Stimulated activated CD4-positive, alpha-beta T cell treated with anti-CD3 and anti-CD28 coated beads, TNF-alpha, amount 100 ng/mL, for 48 hours (primary cell): ENCODE results near the gene HOXB3.

Experiments used
- DNase-seq, 3 donors: peaks; one replicate each; pipeline ENCODE4 v3.0.0-alpha.2; 2020; ENCODE audit warnings: low read depth in 3 of 3

The HOXB3 gene

DNA sequence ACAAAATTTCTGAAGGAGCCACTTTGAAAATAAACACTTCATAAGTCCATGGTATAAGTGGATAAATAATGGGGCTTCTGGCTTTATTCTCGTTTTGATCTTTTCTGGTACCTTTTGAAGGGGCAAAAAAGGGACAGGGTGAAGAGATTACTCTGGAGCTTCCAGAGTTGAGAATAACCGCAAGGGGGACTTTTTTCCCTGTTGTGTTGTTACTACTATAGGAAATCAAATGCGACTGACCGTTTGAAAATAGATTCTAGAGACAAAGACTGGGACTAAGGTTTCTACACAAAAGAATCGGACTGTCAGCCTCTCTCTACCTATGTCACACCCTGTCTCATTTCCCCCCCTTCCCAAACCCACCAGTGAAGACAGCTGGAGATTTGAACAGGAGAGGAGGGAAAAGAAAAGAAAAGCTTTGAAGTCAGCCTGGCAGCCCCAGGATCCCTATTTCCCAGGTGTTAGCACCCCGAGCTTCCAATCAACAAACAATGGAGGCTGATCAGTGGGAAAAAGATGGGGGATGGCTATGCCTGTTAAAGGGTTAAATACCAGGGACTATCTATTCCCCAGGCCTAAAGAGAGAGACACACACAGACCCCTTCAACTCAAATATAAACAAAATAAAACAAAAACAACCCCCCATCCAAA, 20.2 kb downstream of the HOXB3 start:
- DNase-seq, result no peak

DNA sequence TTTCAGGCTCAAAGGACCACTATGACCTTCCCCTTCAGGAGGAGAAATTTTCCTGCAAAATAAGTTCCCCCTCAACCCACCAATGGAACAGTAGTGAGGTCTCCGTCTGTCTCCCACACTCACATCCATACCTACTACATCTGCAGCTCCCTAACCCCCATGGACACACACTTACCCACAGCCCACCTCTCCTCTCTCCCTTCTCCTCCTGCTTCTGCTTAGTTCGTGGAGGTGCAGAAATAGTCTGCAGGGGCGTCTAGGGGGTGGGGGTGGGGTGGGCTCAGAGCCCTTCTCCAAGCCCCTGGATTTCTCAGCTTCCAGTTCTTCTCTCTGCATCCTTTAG, 20.8 kb downstream of the HOXB3 start:
- DNase-seq, result no peak

DNA sequence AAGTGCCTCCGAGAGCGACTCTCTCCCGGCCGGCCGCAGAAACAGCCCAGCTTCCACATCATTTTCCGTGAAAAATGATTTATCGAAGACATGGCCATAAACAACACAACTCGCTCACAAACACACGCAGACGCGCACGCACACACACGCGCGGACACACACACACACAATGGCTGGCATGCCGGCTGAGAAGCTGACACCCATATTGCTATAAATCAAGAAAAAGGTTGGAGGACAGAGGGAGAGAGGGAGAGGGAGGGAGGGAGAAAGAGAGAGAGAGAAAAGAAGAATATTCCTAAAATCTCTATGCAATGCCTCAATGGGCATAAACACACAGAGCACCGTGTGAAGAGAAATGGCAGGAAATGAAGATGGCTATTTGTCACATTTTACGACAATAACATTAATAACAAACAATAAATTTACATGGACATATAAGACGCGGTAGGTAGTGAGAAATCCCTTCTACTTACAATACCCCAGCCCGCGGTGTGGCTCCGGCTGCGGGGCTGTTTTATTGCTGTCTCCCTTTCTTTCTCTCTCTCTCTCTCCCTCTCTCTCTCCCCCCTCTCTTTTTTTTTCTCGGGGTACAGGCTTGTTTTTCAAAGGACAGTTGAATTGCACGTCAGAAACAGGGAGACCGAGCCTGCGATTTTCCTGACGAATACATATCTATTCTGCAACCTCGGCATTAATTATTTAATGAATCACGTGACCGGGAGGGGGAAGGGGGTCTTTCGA, 21.4 kb downstream of the HOXB3 start:
- no peak for DNase-seq

DNA sequence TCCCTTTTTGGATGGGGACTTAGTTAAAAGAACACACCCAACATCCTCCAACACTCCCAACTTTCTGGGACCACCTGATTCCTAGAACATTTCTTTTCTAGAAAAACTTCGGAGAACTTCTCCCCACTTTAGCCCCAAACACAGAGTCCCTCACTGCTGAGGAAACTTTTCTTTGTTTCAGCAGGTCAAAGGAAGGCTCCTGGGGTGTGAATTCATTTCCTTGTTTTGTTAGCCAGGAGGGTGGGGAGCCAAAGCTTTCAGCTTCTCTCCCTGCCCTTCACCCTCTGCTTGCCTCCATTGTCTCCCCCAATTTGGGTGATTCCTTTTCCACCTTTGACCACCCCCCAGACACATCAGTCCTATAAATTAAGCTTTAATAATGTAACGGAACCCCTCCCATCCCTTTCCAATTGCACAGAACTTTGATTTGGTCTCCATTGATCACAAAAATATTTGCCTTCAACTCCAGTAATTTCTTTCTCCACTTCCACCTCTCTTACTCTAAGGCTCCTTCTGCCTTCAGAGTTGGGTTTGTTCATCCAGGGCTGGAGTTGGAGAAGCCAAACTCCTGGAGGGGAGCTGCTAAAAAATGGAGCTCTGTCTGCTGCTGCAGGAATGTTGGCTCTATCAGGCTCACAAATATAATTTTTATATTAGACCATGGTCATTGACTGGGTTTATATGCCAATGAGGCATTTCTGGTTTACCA, 22.2 kb downstream of the HOXB3 start:
- no peak for DNase-seq

DNA sequence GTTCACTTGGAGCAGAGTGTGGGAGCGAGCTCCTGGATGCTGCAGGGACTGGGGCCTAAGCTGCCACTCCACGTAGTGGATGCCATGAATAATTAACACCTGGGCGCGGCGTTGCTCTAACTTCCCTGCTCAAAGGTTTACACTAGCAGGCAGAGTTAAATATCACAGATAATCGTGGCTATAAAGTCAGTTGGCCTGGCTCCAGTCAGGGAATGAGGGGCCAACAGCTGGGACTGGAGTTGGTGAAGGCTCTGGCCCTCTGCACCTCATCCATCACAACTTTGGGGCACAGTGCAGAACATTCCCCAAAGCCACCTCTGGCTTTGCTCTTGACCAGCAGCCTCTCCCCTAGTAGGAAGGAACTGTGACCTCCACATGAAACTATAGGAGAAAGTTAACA, 22.8 kb downstream of the HOXB3 start:
- DNase-seq, result no peak

DNA sequence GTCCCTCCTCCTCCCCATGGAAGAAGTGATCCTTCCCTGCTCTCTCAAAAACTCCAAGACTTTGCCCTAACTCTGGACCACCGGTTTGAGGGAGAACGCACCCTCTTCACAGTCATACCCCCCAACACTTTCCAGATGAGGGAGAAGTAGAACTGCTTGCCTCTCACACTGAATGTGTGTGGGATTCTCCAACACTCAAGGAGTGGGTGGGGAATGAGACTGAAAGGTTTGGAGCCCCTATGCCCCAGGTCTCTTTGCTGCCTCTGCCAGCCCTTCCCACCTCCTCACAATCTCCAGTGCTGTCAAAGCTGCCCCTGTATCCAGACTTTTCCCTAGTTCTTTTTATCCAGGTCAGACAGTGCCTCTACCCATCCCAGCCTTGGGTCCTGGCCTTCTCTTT, 23.3 kb downstream of the HOXB3 start:
- no peak for DNase-seq

DNA sequence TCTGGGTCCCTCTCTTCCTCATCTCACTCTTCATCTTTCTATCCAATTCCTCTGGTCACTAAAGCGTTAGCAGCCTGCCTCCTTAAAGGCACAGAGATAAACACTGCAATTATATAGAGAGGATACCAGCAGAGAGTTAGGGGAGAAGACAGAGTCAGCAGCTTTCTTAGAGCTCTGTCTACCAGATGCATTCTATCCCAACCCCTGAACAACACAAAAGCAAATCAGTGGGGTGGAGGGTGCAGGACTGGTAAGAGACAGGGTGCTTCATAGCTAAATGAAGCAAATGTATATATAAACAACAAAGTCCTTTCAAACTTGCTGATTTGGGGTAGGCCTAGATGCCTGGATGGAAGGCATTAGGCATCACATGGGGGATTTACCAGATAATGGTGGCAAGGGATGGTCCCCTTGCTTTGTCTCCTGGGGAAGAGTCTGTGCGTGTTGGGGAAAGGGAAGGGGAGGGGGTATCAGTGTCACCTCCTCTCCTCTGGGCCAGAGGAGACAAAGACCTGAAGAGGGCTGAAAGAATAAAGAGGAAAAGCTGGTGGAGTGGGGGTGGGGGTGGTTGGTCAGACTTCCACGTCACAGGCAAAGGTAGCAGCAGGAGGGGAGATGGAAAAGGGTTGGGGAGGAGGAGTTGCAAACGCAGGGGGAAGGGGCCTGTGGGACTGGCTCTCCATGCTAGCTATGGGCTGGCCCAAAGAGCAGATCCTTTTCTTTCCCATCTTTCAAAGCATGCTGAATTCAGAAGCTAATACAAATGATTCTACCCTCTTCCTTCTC, 23.9 kb downstream of the HOXB3 start:
- DNase-seq, result no peak

DNA sequence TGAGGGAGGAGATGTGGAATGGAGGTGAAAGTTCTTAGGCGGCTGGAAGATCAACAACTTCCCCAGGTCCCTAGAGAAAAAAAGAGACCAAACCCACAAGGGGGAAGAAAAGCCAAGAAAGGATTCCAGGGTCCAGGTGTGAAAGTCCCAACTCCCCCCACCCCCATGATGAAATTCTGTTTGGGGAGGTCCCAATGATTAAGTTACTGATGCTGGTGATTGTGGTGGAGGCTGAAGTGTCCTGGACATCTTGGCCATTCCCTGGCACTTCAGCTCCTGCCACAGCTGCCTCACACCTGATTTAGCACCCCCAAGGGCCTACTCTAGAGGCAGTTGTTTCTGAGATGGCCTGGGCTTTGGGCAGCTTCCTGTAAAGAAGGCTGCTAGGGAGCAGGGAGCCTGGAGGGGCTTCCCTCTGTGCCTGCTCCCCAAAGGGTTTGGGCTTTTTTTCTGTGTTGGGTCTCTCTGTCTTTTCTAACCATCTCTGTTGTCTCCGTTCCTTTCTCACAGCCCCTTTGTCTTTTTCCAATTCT, 25.0 kb downstream of the HOXB3 start:
- no peak for DNase-seq

DNA sequence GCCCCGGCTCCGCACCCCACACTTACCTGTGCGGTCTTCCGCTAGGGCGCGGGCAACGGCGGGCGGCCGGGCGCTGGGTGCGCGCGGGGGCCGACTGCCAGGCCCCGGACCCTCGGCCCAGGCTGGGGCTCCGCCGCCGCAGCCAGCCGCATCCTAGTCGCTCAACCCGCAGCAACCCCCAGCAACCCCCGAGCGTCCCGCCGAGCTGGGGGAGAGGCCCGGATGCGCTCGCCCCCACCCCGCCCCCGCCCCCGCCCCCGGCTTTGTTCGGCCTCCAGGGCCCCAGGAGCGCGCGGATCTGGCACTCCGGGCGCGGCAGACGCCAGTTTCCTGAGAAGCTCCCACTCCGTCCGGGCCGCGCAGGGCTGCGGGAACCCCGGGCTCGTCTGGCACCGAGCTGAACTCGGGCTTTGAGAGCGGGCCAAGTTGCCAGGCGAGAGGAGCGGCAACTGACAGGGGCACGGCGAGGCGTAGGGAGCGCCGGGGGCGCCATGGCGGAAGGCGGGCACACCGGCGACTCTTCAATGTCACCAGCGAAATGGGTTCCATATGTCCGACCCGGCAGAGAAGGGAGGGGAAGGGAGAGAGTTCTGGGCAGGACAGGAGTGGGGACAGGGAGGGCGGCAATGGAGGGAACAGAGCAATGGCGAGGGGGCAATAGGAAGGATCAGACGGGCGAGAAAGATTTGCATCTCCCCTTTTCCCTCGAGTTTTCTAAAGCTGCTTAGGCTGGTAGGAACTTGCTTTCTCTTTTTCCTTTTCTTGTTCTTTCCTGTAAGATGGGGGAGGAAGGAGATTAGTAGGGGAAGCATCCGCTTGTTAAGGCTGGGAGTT, 25.6 kb downstream of the HOXB3 start:
- no peak for DNase-seq

DNA sequence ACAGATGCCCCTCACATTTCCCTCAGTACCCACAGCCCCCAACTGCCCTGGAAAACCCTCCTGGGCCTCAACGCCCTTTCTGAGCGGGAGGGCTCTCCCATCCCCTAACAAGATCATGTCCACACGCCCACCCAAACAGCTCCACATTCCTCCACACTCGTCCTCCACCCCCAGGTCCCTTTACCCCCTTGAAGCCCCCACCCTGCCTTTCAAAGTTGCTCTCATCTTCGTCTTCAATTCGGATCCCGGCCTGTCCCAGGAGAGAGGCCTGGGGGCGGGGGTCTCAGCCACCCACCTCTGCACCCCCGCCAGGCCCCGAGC, 26.2 kb downstream of the HOXB3 start:
- DNase-seq, result no peak

DNA sequence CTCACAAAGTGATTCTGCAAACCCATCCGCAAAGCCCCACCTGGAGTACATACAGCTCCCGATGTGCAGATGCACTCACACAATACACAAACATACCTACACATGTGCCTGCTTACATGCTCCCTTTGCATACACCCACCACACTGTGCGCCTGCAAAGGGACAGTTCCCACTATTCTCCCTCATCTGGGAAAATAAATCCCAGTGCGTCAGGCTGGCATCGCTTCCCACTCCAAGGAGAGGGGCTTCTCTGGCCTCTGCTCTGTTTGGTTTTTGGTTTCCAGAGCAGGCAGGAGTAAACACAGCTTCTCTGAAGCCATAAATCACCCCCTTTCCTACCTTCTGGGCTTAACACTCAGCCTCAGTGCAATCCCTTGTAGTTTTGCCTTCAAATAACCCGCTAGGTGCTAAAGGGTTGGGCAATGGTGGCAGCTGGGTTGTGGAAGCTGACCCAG, 26.6 kb downstream of the HOXB3 start:
- DNase-seq, result no peak

DNA sequence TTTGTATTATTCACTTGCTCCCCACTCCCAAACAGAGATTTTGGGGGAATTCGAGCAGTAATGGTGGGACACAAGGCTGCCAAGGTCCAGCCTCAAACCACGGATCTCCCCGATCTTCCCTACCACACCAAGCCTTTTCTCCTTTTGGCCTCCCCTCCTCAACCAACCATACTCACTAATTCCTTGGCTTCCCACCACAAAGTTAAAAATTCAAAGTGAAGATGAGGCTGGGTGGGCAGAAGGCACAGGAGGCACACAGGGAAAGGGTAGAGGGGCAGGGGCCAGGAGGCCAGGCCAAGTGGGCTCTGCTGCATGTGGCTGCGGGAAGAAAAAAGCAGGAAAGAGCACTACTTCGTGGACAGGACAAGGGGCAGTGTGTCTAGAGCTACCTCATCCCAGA, 27.1 kb downstream of the HOXB3 start:
- no peak for DNase-seq

DNA sequence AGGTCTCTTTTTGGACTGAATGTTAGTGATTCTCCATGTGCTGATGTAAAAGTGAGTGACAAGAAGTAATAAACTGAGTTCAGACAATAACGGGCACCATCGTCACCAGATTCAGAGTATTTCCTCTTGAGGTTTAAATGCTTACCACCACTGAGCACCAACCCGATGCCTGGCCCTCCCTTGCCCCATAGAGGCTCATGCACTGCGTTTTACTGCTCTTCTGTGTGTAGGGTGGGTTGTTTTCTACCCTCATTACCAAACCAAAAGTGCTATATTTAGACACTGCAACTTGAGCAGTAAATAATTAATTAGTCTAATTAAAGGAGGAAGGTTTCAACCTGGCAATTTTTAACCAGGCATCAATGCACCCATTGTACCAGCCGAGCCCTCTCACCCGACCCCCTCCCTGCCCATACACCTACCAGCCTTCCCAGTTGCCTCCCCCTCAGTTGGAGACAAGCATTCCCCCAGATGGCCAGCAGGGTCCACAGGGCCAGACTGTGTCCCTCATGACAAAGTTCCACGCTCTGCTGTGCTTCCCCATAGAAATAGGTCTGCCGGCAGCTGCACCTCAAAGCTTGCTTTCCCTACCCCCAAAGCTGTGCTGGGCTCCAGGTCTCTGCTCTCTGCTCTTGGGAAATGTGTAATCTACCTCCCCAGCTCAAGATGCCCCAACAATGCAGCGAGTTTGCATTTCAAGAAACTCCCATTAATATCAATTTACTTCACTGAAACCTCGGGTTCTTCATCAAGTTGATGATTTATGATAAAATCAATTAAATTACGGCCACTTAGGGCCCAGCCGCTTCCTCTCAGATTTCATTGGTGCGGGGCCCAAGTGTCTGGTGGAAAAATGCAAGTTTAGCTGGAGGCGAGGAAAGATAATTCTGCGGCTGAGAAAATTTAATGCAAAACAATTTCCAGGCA, 27.9 kb downstream of the HOXB3 start:
- no peak for DNase-seq

DNA sequence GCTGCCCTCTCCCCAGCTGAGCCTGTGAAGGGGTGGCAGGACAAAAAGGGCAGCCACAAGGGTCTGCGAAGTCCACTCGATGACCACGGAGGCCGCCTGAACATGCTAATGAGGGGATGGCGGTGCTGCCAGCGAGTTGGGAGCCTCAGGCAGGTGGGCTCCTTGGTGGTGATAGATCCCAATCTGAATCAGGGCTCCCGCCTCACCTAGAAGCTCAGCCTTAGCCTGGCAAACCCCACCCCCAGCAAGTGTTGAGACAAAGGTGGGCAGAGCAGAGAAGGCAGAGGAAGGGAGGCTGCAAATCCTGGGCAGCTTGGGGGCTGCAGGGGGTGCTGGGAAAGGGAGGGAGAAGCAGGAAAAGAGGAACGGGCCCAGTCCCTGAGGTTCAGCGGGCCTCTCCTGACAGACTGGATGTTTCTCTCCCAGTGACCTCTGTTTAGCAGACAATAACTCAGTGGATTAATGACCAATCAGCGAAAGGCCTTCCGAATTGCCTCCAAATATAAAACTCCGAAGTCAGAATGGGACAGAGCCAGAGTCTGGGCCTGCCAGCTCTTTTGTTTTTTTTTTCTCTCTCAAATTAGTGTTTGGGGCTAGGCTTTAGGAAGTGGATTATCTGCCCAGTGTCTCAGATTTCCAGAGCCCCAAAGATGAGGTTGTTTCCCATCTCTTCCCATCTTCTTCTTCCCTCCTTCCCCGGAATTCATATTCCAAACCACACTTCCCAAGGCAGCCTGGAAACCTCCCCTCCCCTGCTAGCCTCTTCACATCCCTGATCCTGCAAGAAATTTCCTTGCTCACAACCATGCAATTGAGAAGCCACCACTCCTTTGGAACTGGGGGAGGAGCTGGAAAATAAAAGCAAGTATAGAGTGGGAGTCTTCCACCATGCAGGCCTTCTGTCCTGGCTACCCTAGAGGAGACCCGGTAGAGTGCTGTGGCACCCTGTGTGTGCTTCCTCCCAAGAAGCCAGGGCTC, 29.9 kb downstream of the HOXB3 start:
- no peak for DNase-seq

DNA sequence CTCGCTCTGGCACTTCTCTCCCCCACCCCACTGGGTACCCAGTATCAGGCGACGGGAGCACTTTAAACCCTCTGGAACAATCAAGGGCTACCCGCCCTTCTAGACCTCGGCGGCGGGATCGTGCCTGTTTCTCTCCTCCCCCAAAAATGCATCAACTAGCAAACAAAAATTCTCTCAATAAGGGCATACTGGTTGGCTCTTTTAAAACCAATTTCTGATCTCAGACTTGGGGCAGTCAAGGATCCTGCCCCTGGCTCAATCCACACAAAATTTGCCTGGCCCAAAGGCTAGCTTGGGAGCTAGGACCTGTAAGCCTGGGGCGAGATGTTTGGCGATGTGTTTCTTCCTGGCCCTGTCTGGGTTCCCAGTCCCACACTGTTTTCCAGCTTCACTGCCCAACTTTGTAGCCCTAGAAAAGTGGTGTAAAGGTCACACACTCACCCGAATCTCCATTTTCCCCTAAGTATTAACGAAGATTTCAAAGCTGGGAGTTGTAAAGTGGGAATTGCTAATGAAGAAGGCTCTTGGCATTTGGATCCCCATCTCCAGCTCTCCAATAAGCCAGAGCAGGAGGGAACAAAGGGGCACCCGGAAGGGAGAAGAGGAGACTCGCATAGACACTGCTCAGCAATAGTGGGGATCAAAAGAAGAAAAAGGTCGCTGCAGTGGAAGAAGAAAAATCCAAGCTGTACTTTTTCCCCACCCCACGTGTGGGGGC, 30.8 kb downstream of the HOXB3 start:
- no peak for DNase-seq

DNA sequence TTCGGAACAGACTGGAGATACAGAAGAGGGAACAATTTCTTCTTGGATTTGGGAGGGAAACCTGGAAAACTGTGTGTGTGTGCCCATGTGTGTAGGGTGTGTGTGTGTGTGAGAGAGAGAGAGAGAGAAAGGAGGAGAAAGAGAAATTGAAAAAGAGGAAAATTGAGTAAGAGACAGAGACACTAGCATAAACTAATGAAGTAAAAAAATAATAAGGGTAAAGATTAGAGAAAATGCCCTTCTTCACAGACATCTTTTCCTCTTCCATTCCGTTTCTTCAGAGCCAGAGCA, 31.3 kb downstream of the HOXB3 start:
- DNase-seq, result no peak

DNA sequence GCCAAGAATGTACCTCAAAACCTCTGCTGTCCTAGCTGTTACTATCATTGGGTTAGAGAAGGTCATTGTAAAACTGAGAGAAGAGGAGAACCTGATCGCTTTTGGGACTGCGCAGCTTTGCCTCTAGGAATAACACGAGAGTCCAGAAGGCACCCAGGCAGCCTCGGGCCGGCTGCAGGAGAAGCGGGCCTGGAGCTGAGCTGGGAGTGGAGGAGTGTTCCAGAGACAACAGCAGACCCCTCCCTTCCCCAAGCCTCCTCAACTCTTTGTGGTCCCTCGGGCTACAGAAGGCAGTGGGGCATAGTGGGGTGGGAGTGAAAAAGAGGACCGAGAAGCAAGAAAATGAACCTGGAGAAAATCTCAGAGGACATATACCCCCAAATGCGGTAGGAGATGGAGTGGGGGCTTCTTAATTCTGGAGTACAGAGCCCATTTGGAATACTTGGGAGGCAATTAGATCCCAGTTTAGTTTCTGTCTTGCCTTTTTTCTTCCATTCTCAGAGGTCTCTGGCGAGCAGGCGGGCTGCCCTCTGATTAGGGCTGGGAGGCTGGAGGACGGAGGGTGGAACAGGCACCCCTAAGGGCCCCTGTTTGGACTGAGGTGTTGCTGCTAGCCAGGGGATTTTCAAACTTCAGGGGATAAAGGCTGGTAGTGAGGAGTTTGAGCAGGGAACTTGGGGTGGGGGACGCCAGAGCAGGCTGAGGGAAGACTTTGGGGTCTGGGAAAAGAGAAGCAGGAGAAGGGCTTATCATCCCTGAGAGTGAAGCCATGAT, 31.8 kb downstream of the HOXB3 start:
- DNase-seq, result no peak
